EL (cell line): Measurements from ENCODE around the gene CD7.
"Not testable (repeated sequence)": the region's sequence is repeated elsewhere in the genome, so short reads cannot be mapped to it uniquely, and the experiment has no call there.

Experiments
- DNase-seq: peaks from one replicate; pipeline ENCODE4 v3.0.0-alpha.2; 2016

CD7 gene

GRCh38 chr17:82317394-82318168 is at the start of gene CD7:
CD7 (minus strand) TSS chr17:82317608; CDS start chr17:82317495, 113 bp downstream.
- no peak for DNase-seq

GRCh38 chr17:82366749-82367148 is 49.3 kb upstream of the CD7 start:
- no peak for DNase-seq

GRCh38 chr17:82365606-82366295 is 48.3 kb upstream of the CD7 start:
- no peak for DNase-seq

- DNase-seq: no peak
Measured at GRCh38 chr17:82361885-82362633, 44.7 kb upstream of the CD7 start.

- not testable (repeated sequence) for DNase-seq
Measured at GRCh38 chr17:82359451-82360074, 42.2 kb upstream of the CD7 start.

GRCh38 chr17:82358465-82359350 is 41.3 kb upstream of the CD7 start, which contains the start of gene TEX19:
TEX19 (plus strand) TSS chr17:82359247; CDS start chr17:82362151, 2,904 bp downstream.
- DNase-seq: peak; percentile 32

GRCh38 chr17:82357394-82357793 is 40.0 kb upstream of the CD7 start:
- no peak for DNase-seq

- DNase-seq: no peak
Measured at GRCh38 chr17:82356845-82357355, 39.5 kb upstream of the CD7 start.

GRCh38 chr17:82355770-82356427 is 38.5 kb upstream of the CD7 start:
- DNase-seq: no peak

GRCh38 chr17:82354804-82355308 is 37.4 kb upstream of the CD7 start:
- DNase-seq: no peak

GRCh38 chr17:82353484-82353883 is 36.1 kb upstream of the CD7 start:
- DNase-seq: no peak

GRCh38 chr17:82351713-82352488 is 34.5 kb upstream of the CD7 start:
- peak; percentile 84 for DNase-seq

- DNase-seq: no peak
Measured at GRCh38 chr17:82351254-82351712, 33.9 kb upstream of the CD7 start.

- no peak for DNase-seq
Measured at GRCh38 chr17:82350182-82351030, 33.0 kb upstream of the CD7 start.

- DNase-seq: no peak
Measured at GRCh38 chr17:82349287-82349701, 31.9 kb upstream of the CD7 start.

- DNase-seq: no peak
Measured at GRCh38 chr17:82348866-82349265, 31.5 kb upstream of the CD7 start.

GRCh38 chr17:82348434-82348833 is 31.0 kb upstream of the CD7 start:
- no peak for DNase-seq

- not testable (repeated sequence) for DNase-seq
Measured at GRCh38 chr17:82347994-82348393, 30.6 kb upstream of the CD7 start.
